Measurements from ENCODE around the gene EXTL1. TPM values are rescaled to one million over a fixed set of nuclear protein-coding genes. Genes with fewer than 3 reads are reported as not detected.
A peak's percentile ranks its signal among the peaks of the same experiment; 100 is the strongest.

EXTL1 gene
- total and polyA plus RNA-seq, 2 donors from 2014 or later = 0.28 to 0.45 TPM

GRCh38 chr1:26017606-26018005 lies 4.0 kb upstream of the EXTL1 start:
- H3K9ac ChIP-seq (ENCODE audit: low read length in 3 of 3) = no peak overlapping the region
- DNase-seq (no peak), FAIRE-seq (no peak)
- no peaks in the 10 kb centered on the region for H3K27me3 ChIP-seq (ENCODE audit: control insufficient read depth, insufficient read depth, low read length)
- intact Hi-C loops (cut with DNase I) = no loop called here
- TF ChIP-seq CTCF (IDR thresholded peaks at IDR 0.05; ENCODE audit: borderline replicate concordance, extremely low read depth, insufficient read depth) = no peak
- no peaks in the 10 kb centered on the region for H3K4me1 ChIP-seq (ENCODE audit: control insufficient read depth in 2 of 3, insufficient read depth in 2 of 3, low read depth in 1 of 3, low read length in 3 of 3)
- no peak overlapping the region for H3K27ac ChIP-seq (ENCODE audit: low read depth in 2 of 2, low read length in 2 of 2)
- H3K4me3 ChIP-seq (ENCODE audit: low read length in 3 of 3) = no peak overlapping the region
- H3K36me3 ChIP-seq (ENCODE audit: control insufficient read depth in 2 of 3, insufficient read depth in 3 of 3, low read length in 3 of 3) = no peaks in the 10 kb centered on the region
- H3K9me3 ChIP-seq (ENCODE audit: control insufficient read depth in 2 of 3, insufficient read depth in 1 of 3, low read length in 3 of 3) = no peaks in the 10 kb centered on the region

GRCh38 chr1:26019641-26020315 lies 1.8 kb upstream of the EXTL1 start:
- H3K9me3 ChIP-seq (ENCODE audit: control insufficient read depth in 2 of 3, insufficient read depth in 1 of 3, low read length in 3 of 3) = no peaks in the 10 kb centered on the region
- H3K4me3 ChIP-seq (ENCODE audit: low read length in 3 of 3) = no peak overlapping the region
- H3K27ac ChIP-seq (ENCODE audit: low read depth in 2 of 2, low read length in 2 of 2) = no peak overlapping the region
- H3K36me3 ChIP-seq (ENCODE audit: control insufficient read depth in 2 of 3, insufficient read depth in 3 of 3, low read length in 3 of 3) = no peaks in the 10 kb centered on the region
- DNase-seq = no peak
- FAIRE-seq = no peak
- H3K9ac ChIP-seq (ENCODE audit: low read length in 3 of 3) = no peak overlapping the region
- H3K4me1 ChIP-seq (ENCODE audit: control insufficient read depth in 2 of 3, insufficient read depth in 2 of 3, low read depth in 1 of 3, low read length in 3 of 3) = no peaks in the 10 kb centered on the region
- TF ChIP-seq CTCF (IDR thresholded peaks at IDR 0.05; ENCODE audit: borderline replicate concordance, extremely low read depth, insufficient read depth) = no peak
- intact Hi-C loops (cut with DNase I) = no loop called here
- H3K27me3 ChIP-seq (ENCODE audit: control insufficient read depth, insufficient read depth, low read length) = no peaks in the 10 kb centered on the region

GRCh38 chr1:26020330-26020768 lies 1.2 kb upstream of the EXTL1 start:
- Histone ChIP-seq H3K9me3 (ENCODE audit: control insufficient read depth in 2 of 3, insufficient read depth in 1 of 3, low read length in 3 of 3) (no peaks in the 10 kb centered on the region), H3K27ac (ENCODE audit: low read depth in 2 of 2, low read length in 2 of 2) (no peak overlapping the region), H3K4me1 (ENCODE audit: control insufficient read depth in 2 of 3, insufficient read depth in 2 of 3, low read depth in 1 of 3, low read length in 3 of 3) (no peaks in the 10 kb centered on the region), H3K4me3 (ENCODE audit: low read length in 3 of 3) (no peak overlapping the region), H3K27me3 (ENCODE audit: control insufficient read depth, insufficient read depth, low read length) (no peaks in the 10 kb centered on the region), H3K36me3 (ENCODE audit: control insufficient read depth in 2 of 3, insufficient read depth in 3 of 3, low read length in 3 of 3) (no peaks in the 10 kb centered on the region), H3K9ac (ENCODE audit: low read length in 3 of 3) (no peak overlapping the region)
- intact Hi-C loops (cut with DNase I) = no loop called here
- FAIRE-seq = no peak
- TF ChIP-seq CTCF (IDR thresholded peaks at IDR 0.05; ENCODE audit: borderline replicate concordance, extremely low read depth, insufficient read depth) = no peak
- DNase-seq = peak in 3 of 5 donors; percentile 35 to 53 (median 40)

Data from kidney (tissue), 14 donors.